HCT116 (cell line): ENCODE results near the gene TTLL9.

Experiments used
- POLR2A ChIP-seq: IDR thresholded peaks from 2 replicates; pipeline ENCODE4 v1.7.0; 2011; ENCODE audit warnings: borderline replicate concordance; ENCODE audit not compliant: insufficient read depth, insufficient read length; ENCODE audit errors: extremely low read depth
- TF ChIP-seq, protein P1 (sequence below), 3 experiments: fragments of 200-600 bp in 1 of 3; sonication (generic) in 1 of 3; IDR thresholded peaks in 2 of 3; conservative IDR thresholded peaks in 1 of 3; 2 replicates each; pipeline ENCODE4 v1.5.1; 2012 to 2017; ENCODE audit warnings: low read depth in 2 of 3, low read length in 2 of 3, antibody characterized with exemption in 1 of 3, borderline replicate concordance in 1 of 3, control low read depth in 1 of 3, mild to moderate bottlenecking in 1 of 3, mixed read lengths in 1 of 3, mixed run types in 1 of 3, moderate library complexity in 1 of 3; ENCODE audit not compliant: insufficient read depth in 1 of 3

DNA sequence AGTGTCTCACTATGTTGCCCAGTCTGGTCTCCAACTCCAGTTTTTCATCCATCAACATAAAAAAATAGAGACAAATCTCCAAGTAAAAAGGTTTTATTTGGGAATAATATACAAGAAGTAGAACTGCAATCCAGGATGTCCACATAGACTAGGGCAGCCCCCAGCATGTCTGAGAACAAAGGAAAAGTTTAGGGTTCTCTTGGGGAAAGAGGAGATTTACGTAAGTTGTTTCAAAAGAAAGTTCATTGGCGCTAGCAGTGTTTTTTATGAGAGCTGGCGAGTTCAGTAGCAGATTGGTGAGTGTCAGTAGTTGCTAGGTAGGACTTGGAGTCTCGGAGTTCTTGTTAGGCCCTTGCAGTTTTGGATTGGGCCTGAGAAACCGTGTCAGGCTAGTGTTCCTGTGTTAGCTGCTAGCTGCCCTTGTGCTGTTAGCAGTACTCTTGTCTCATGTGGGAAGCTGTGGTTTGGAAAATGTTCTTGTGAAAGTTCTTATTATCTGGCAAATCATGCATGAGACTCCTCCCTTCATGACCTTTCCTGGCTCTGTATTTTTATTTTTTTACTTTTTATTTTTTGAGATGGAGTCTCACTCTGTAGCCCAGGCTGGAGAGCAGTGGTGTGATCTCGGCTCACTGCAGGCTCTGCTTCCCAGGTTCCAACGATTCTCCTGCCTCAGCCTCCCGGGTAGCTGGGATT lies 24.7 kb downstream of the TTLL9 start:
- no peak for TF ChIP-seq POLR2A
- TF ChIP-seq, protein P1, sequence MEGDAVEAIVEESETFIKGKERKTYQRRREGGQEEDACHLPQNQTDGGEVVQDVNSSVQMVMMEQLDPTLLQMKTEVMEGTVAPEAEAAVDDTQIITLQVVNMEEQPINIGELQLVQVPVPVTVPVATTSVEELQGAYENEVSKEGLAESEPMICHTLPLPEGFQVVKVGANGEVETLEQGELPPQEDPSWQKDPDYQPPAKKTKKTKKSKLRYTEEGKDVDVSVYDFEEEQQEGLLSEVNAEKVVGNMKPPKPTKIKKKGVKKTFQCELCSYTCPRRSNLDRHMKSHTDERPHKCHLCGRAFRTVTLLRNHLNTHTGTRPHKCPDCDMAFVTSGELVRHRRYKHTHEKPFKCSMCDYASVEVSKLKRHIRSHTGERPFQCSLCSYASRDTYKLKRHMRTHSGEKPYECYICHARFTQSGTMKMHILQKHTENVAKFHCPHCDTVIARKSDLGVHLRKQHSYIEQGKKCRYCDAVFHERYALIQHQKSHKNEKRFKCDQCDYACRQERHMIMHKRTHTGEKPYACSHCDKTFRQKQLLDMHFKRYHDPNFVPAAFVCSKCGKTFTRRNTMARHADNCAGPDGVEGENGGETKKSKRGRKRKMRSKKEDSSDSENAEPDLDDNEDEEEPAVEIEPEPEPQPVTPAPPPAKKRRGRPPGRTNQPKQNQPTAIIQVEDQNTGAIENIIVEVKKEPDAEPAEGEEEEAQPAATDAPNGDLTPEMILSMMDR (IDR thresholded peaks at IDR 0.05 in 2 of 3, conservative IDR thresholded peaks at IDR 0.05 in 1 of 3; ENCODE audit: borderline replicate concordance in 1 of 3, insufficient read depth in 1 of 3, low read depth in 2 of 3, low read length in 2 of 3), result no peak
